Stimulated activated CD4-positive, alpha-beta T cell treated with anti-CD3 and anti-CD28 coated beads, Interleukin-4, amount 100 ng/mL, for 4 hours (primary cell): ENCODE measurements around the gene GOLPH3L.
"Not testable (repeated sequence)": the region's sequence is repeated elsewhere in the genome, so short reads cannot be mapped to it uniquely, and the experiment has no call there.

ENCODE experiments used
- DNase-seq, 2 experiments: peaks; one replicate each; pipeline ENCODE4 v3.0.0-alpha.2; 2020

Gene GOLPH3L

GRCh38 chr1:150613061-150613920 is 83.7 kb downstream of the GOLPH3L start:
- peak; percentile 16 to 63 for DNase-seq

- no peak for DNase-seq
Observed at GRCh38 chr1:150612014-150612345, 85.0 kb downstream of the GOLPH3L start.

DNA sequence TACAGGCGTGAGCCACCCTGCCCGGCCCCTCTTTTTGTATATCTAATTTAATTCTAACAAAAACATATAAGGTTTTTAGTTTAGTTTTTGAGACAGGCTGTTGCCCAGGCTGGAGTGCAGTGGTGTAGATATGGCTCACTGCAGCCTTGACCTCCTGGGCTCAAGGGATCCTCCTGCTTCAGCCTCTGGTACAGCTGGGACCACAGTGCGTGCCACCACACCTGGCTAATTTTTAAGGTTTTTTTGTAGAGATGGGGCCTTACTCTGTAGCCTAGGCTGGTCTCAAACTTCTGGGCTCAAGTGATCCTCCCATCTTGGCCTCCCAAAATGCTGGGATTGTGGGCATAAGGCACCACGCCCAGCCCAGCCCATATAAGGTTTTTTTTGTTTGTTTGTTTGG is 86.4 kb downstream of the GOLPH3L start:
- DNase-seq = no peak

DNA sequence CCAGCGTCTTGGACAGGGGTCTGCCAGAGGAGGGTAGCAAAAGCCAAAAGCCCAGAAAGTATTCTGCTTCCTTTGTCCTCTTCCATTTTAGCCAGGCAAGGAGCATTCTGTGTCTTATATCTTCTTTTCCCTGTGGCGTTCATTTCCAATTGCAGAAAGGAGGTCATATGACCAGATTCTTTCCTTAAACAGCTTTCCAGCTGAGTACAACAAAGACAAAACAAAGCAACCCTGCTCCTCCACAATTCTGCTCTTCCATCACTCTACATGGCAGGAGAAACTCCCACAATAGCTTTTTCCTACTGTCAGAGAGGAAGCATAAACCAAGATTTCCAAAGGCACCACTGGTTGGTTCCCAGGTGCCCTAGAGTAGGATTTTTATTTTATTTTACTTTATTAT is 87.2 kb downstream of the GOLPH3L start:
- DNase-seq = no peak

GRCh38 chr1:150606463-150607142 is 90.4 kb downstream of the GOLPH3L start:
- no peak for DNase-seq

DNA sequence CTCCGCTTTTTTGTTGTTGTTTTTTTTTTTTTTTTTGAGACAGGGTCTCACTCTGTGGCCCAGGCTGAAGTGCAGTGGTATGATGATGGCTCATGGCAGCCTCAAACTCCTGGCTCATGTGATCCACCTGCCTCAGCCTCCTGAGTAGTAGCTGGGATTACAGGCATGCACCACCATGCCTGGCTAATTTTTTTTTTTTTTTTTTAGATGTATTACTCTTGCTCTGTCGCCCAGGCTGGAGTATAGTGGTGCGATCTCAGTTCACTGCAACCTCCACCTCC is 91.6 kb downstream of the GOLPH3L start:
- not testable (repeated sequence) for DNase-seq

GRCh38 chr1:150604226-150604588 is 92.7 kb downstream of the GOLPH3L start:
- no peak for DNase-seq

GRCh38 chr1:150603711-150604110 is 93.2 kb downstream of the GOLPH3L start:
- DNase-seq = no peak

GRCh38 chr1:150602372-150602771 is 94.6 kb downstream of the GOLPH3L start:
- not testable (repeated sequence) for DNase-seq

- no peak for DNase-seq
Observed at GRCh38 chr1:150601540-150601939, 95.4 kb downstream of the GOLPH3L start.

- not testable (repeated sequence) for DNase-seq
Observed at GRCh38 chr1:150598346-150598745, 98.6 kb downstream of the GOLPH3L start.

- no peak for DNase-seq
Observed at GRCh38 chr1:150596976-150597375, 100.0 kb downstream of the GOLPH3L start.
